Common myeloid progenitor, CD34-positive (primary cell): ENCODE results near the gene SCCPDH.
"Not testable (repeated sequence)": the region's sequence is repeated elsewhere in the genome, so short reads cannot be mapped to it uniquely, and the experiment has no call there.

Experiments
- CTCF ChIA-PET: fragments of 350-600 bp; sonication (Branson Sonifier 250); formaldehyde crosslinking; loops from one replicate; lab custom pipeline; 2021; ENCODE audit warnings: antibody characterized with exemption; lab: Charles Lee
- POLR2A ChIA-PET: fragments of 350-600 bp; sonication (Branson Sonifier 250); formaldehyde crosslinking; loops from one replicate; lab custom pipeline; 2021; ENCODE audit warnings: antibody characterized with exemption; lab: Charles Lee
- DNase-seq, 3 donors: peaks; one replicate each; pipeline versions ENCODE4 v3.0.0 to v3.0.0-alpha.2; 2013
- H3K27ac ChIP-seq, 2 experiments: 1 replicate in 1 of 2; 2 replicates in 1 of 2; pipeline ENCODE4 v1.7.0; 2013; ENCODE audit warnings: inconsistent platforms in 2 of 2, low read length in 2 of 2, mild to moderate bottlenecking in 2 of 2, low read depth in 1 of 2, moderate library complexity in 1 of 2; ENCODE audit not compliant: severe bottlenecking in 2 of 2, insufficient read depth in 1 of 2, poor library complexity in 1 of 2
- H3K27me3 ChIP-seq, 5 experiments: replicated peaks in 2 of 5; 1 replicate in 3 of 5; 2 replicates in 2 of 5; pipeline versions ENCODE4 v1.6.1 to v1.7.0; 2013; ENCODE audit warnings: low read length in 4 of 5, mild to moderate bottlenecking in 2 of 5, moderate library complexity in 2 of 5, inconsistent platforms in 1 of 5; ENCODE audit not compliant: insufficient read depth in 5 of 5, control insufficient read depth in 4 of 5
- H3K36me3 ChIP-seq, 4 experiments: 1 replicate in 2 of 4; 2 replicates in 2 of 4; pipeline versions ENCODE4 v1.6.1 to v1.7.0; 2013; ENCODE audit warnings: low read length in 3 of 4, control low read depth in 1 of 4, mild to moderate bottlenecking in 1 of 4; ENCODE audit not compliant: control insufficient read depth in 4 of 4, insufficient read depth in 4 of 4
- H3K4me1 ChIP-seq, 4 experiments: 1 replicate in 3 of 4; 2 replicates in 1 of 4; pipeline versions ENCODE4 v1.6.1 to v1.7.1; 2013; ENCODE audit warnings: low read length in 3 of 4, mild to moderate bottlenecking in 3 of 4, control low read depth in 1 of 4, inconsistent platforms in 1 of 4, moderate library complexity in 1 of 4; ENCODE audit not compliant: control insufficient read depth in 4 of 4, insufficient read depth in 4 of 4; ENCODE audit errors: control extremely low read depth in 1 of 4
- H3K4me3 ChIP-seq, 7 experiments: 1 replicate in 4 of 7; 2 replicates in 3 of 7; pipeline versions ENCODE4 v1.5.1 to v1.7.0; 2013; ENCODE audit warnings: mild to moderate bottlenecking in 7 of 7, low read length in 6 of 7, moderate library complexity in 6 of 7, inconsistent platforms in 2 of 7, low read depth in 2 of 7, control low read depth in 1 of 7; ENCODE audit not compliant: insufficient read depth in 4 of 7, control insufficient read depth in 1 of 7; ENCODE audit errors: extremely low read depth in 1 of 7
- H3K9me3 ChIP-seq, 5 experiments: 1 replicate in 4 of 5; 2 replicates in 1 of 5; pipeline versions ENCODE4 v1.6.1 to v1.7.1; 2013; ENCODE audit warnings: low read length in 4 of 5, mild to moderate bottlenecking in 2 of 5, inconsistent platforms in 1 of 5, low read depth in 1 of 5, moderate library complexity in 1 of 5; ENCODE audit not compliant: control insufficient read depth in 4 of 5, insufficient read depth in 2 of 5; ENCODE audit errors: control extremely low read depth in 1 of 5
- WGBS: methylation state at CpG from one replicate; pipeline ENCODE4 v1.1.5; 2013; ENCODE audit not compliant: insufficient coverage; 5-methylcytosine and 5-hydroxymethylcytosine counted together

SCCPDH gene

GRCh38 chr1:246694213-246694895, 29.9 kb upstream of the SCCPDH start:
- Histone ChIP-seq H3K9me3 (peaks cover 0 to 21% (median 2%) of the 10 kb centered on the region in 5 experiments), H3K4me1 (peaks cover 0 to 12% (median 7%) of the 10 kb centered on the region in 4 experiments)
- POLR2A ChIA-PET, H3K27ac ChIP-seq, H3K4me3 ChIP-seq, H3K36me3 ChIP-seq, H3K27me3 ChIP-seq, CTCF ChIA-PET: not testable (repeated sequence)
- WGBS, result 73% methylated on average over 7 of the region's 10 CpGs
- peak in 2 of 3 donors; percentile 25 to 65 for DNase-seq

- H3K9me3 ChIP-seq, result peaks cover 0 to 21% (median 2%) of the 10 kb centered on the region in 5 experiments
- no peaks in the 10 kb centered on the region for H3K27me3 ChIP-seq
- WGBS, result no CpG with 5 or more reads among the region's 3 CpGs
- H3K4me3 ChIP-seq, result no peak overlapping the region
- H3K4me1 ChIP-seq, result peaks cover 0 to 8% (median 4%) of the 10 kb centered on the region in 4 experiments
- H3K36me3 ChIP-seq, result no peaks in the 10 kb centered on the region
- CTCF ChIA-PET, result interaction anchor here (1.5 kb wide), 1 partner anchor 12 kb away, joined by 3 read pairs; no protein-coding TSS in a partner anchor
- H3K27ac ChIP-seq, result no peak overlapping the region
- no peak for DNase-seq
- POLR2A ChIA-PET, result no interaction called here
Measured at GRCh38 chr1:246695136-246695535, 29.1 kb upstream of the SCCPDH start.

- DNase-seq, result no peak
- Histone ChIP-seq H3K4me1 (peaks cover 0 to 8% (median 4%) of the 10 kb centered on the region in 4 experiments), H3K4me3 (no peak overlapping the region), H3K27ac (no peak overlapping the region), H3K9me3 (peaks cover 0 to 21% (median 2%) of the 10 kb centered on the region in 5 experiments), H3K27me3 (no peaks in the 10 kb centered on the region), H3K36me3 (no peaks in the 10 kb centered on the region)
- 93% methylated on average over 5 of the region's 5 CpGs for WGBS
- POLR2A ChIA-PET, result no interaction called here
- CTCF ChIA-PET, result interaction anchor here (0.7 to 1.5 kb wide), 3 partner anchors 12 to 60 kb away, joined by 3 to 5 read pairs (median 3); no protein-coding TSS in a partner anchor
Measured at GRCh38 chr1:246695666-246696065, 28.5 kb upstream of the SCCPDH start.

GRCh38 chr1:246698466-246699094, 25.6 kb upstream of the SCCPDH start:
- H3K4me1 ChIP-seq, result peaks cover 0 to 17% (median 8%) of the 10 kb centered on the region in 4 experiments
- no peaks in the 10 kb centered on the region for H3K27me3 ChIP-seq
- H3K27ac ChIP-seq, result peak overlapping the region; percentile 41 to 81
- POLR2A ChIA-PET, result no interaction called here
- 100% methylated on average over 1 of the region's 8 CpGs for WGBS
- CTCF ChIA-PET, result interaction anchor here (0.9 kb wide), 1 partner anchor 23 kb away, joined by 3 read pairs; no protein-coding TSS in a partner anchor
- no peak for DNase-seq
- peak overlapping the region in 4 of 7 experiments; percentile 40 to 69 (median 54) for H3K4me3 ChIP-seq
- no peaks in the 10 kb centered on the region for H3K36me3 ChIP-seq
- H3K9me3 ChIP-seq, result peaks cover 0 to 16% (median 2%) of the 10 kb centered on the region in 5 experiments

DNA sequence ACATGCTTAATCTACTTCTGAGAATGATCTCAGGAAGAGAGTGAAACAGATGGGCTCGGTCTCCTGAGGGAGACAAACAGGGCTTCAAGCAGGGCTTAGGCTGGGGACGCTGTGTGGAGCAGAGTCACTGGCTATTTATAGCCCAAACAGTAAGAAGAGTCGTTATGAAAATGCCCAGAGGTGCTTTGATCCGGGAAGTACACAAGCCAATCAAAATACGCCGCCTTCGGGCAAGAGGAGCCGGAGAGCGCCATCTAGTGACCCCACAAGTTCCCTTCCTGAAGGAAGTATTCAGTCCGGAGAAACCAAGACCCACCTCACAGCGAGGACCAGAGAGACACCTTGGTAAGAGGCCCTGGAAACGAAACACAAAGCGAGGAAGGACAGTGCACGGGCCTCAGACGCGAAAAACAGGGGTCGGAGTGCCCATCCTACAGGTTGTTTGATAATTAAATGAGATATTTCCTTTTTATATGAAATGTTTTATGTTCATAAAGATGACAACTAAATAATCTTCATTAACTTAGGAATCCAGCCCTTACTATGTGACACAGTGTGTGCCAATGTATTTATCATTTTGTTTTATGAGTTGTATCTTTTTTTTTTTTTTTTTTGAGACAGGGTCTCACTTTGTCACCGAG, 25.0 kb upstream of the SCCPDH start:
- no peaks in the 10 kb centered on the region for H3K36me3 ChIP-seq
- WGBS, result under 1% methylated on average over 16 of the region's 18 CpGs
- H3K4me1 ChIP-seq, result peaks cover 0 to 22% (median 14%) of the 10 kb centered on the region in 4 experiments
- ChIA-PET CTCF (interaction anchor here (0.7 to 3.0 kb wide), 3 partner anchors 9 to 1240 kb away, joined by 3 to 8 read pairs (median 3); no protein-coding TSS in a partner anchor), POLR2A (no interaction called here)
- peak overlapping the region in 6 of 7 experiments; percentile 10 to 69 (median 40) for H3K4me3 ChIP-seq
- peak overlapping the region; percentile 41 to 81 for H3K27ac ChIP-seq
- peak; percentile 93 to 96 (median 94) for DNase-seq
- H3K9me3 ChIP-seq, result peaks cover 0 to 11% (median 2%) of the 10 kb centered on the region in 5 experiments
- no peaks in the 10 kb centered on the region for H3K27me3 ChIP-seq

- Histone ChIP-seq H3K4me3 (peak overlapping the region in 1 of 7 experiments; percentile 22), H3K9me3 (no peaks in the 10 kb centered on the region), H3K27me3 (no peaks in the 10 kb centered on the region), H3K27ac (no peak overlapping the region), H3K36me3 (no peaks in the 10 kb centered on the region), H3K4me1 (peaks cover 3 to 37% (median 28%) of the 10 kb centered on the region in 4 experiments)
- CTCF ChIA-PET, result interaction anchor here (1.3 to 1.6 kb wide), 2 partner anchors 14 to 20 kb away, joined by 3 read pairs; no protein-coding TSS in a partner anchor
- POLR2A ChIA-PET, result no interaction called here
- DNase-seq, result peak; percentile 61 to 79 (median 78)
- WGBS, result 4% methylated on average over 8 of the region's 8 CpGs
Measured at GRCh38 chr1:246703581-246703980, 20.6 kb upstream of the SCCPDH start.
